ENCODE results near the gene NT5C1A. TPM values are rescaled to one million over a fixed set of nuclear protein-coding genes. Genes with fewer than 3 reads are reported as not detected.

The NT5C1A gene
- total RNA-seq, 2 experiments from 2014 or later: not detected

DNA sequence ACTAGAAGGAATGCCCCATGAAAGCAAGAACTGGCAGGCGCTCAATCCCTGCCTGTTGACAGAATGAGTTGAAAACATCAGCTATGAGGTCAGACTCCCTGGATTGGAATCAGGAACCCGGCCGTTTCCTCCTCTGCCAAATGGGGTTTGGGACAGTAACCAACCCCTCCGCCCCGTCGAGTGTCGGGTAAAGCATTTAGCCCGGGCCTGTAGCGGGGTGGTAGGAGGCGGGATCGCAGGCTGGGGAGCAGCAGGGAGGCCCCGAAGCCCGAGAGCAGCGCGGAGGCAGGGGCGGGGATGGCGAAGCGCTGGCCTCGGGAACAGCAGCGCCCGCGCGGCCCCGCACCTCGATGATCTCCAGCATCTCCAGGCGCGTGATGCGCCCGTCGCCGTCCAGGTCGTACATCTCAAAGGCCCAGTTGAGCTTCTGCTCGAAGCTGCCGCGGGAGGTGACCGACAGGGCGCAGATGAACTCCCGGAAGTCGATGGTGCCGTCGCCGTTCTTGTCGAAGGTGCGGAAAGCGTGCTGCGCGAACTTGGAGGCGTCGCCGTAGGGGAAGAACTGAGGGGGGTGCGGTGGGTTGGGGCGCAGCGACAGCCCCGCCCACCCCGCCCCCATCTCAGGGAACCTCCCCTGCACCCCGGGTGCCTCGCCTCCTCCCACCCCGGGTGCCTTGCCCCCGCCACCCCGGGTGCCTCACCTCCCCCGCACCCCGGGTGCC lies 11.8 kb upstream of the NT5C1A start:
- ATAC-seq (ENCODE audit: low read depth): no peak
- Mint-ChIP-seq H3K27me3 (peaks cover 29% of the 10 kb centered on the region), H3K27ac (no peak overlapping the region), H3K4me3 (no peak overlapping the region), H3K9me3 (no peaks in the 10 kb centered on the region), H3K36me3 (no peaks in the 10 kb centered on the region), H3K4me1 (peaks cover 9% of the 10 kb centered on the region)
- no peak for DNase-seq
- POLR2A ChIA-PET: no interaction called here

GRCh38 chr1:39681999-39682398 lies 10.1 kb upstream of the NT5C1A start:
- DNase-seq (no peak), ATAC-seq (ENCODE audit: low read depth) (no peak)
- Mint-ChIP-seq H3K36me3 (no peaks in the 10 kb centered on the region), H3K4me3 (no peak overlapping the region), H3K4me1 (peaks cover 9% of the 10 kb centered on the region), H3K27ac (no peak overlapping the region), H3K27me3 (peaks cover 16% of the 10 kb centered on the region), H3K9me3 (no peaks in the 10 kb centered on the region)
- POLR2A ChIA-PET: no interaction called here

DNA sequence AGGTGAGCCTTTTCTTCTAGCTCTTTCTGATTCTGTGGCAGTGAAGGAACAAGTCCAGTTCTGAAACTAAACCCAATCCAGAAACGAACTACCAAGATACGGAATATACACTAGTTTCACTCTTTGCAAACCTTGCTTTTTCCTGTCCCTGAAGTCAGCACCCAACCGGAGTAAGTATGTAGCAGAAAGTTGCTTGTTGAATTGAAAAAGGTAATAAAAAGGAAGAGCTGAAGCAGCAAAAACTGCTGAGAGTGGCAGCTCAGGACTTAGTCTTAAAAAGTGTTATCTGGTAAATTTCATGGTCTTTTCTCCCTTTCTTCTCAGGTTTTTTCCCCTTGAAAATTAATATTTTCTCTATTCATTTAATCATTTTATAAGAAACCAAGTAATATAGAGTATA lies 9.4 kb upstream of the NT5C1A start:
- H3K4me1 Mint-ChIP-seq: peaks cover 9% of the 10 kb centered on the region
- no peak for ATAC-seq (ENCODE audit: low read depth)
- peaks cover 16% of the 10 kb centered on the region for H3K27me3 Mint-ChIP-seq
- H3K4me3 Mint-ChIP-seq: no peak overlapping the region
- no peaks in the 10 kb centered on the region for H3K9me3 Mint-ChIP-seq
- POLR2A ChIA-PET: interaction anchor here (0.6 kb wide), 1 partner anchor 1822 kb away, joined by 3 read pairs; the partner anchor contains the start of gene MTF1
- DNase-seq: no peak
- H3K27ac Mint-ChIP-seq: no peak overlapping the region
- H3K36me3 Mint-ChIP-seq: no peaks in the 10 kb centered on the region

DNA sequence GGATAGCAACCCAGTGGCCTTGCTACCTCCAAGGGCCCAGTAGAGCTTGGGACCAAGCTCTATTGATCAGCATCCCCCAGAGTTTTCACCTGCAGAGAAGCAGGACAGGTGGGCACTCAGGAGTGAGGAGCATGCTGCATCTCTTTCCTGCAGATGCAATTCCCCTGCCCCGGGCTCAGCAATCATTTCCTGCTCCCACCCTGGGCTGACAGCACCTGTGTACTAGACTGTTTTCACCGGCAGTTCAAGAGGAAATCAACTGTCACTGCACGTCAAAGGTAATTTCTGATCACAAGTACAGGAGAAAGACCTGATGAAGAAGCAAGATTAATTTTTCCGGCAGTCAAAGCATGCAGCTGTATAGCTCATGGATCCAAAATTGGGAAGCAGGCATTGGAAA lies 8.8 kb upstream of the NT5C1A start:
- Mint-ChIP-seq H3K4me3 (peak overlapping the region; percentile 16), H3K9me3 (no peaks in the 10 kb centered on the region), H3K4me1 (peaks cover 9% of the 10 kb centered on the region), H3K36me3 (no peaks in the 10 kb centered on the region), H3K27ac (no peak overlapping the region), H3K27me3 (peaks cover 16% of the 10 kb centered on the region)
- POLR2A ChIA-PET: no interaction called here
- no peak for ATAC-seq (ENCODE audit: low read depth)
- no peak for DNase-seq

GRCh38 chr1:39679821-39680220 lies 7.9 kb upstream of the NT5C1A start:
- peaks cover 13% of the 10 kb centered on the region for H3K27me3 Mint-ChIP-seq
- POLR2A ChIA-PET: no interaction called here
- DNase-seq: no peak
- H3K4me3 Mint-ChIP-seq: no peak overlapping the region
- no peaks in the 10 kb centered on the region for H3K9me3 Mint-ChIP-seq
- H3K27ac Mint-ChIP-seq: no peak overlapping the region
- H3K4me1 Mint-ChIP-seq: peaks cover 9% of the 10 kb centered on the region
- H3K36me3 Mint-ChIP-seq: no peaks in the 10 kb centered on the region
- no peak for ATAC-seq (ENCODE audit: low read depth)

DNA sequence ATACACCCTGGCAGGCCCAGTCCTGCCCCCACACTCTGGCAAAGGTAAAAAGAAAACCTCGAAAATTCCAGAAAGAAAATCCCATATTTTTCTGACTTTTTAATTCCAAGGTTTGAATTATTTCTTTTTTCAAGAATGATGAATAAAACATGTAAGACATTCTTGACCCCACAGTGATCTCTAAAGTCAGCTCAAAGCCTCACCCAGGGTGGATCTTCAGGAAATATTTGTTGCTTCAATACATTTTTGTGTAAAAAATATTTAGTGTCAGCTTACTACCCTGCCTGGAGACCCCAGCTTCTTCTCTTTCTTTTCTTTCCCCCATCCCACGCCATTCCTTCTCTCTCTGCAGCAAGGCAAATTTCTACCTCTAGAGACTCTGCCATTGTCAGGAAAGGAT lies 7.0 kb upstream of the NT5C1A start:
- Mint-ChIP-seq H3K27me3 (peaks cover 10% of the 10 kb centered on the region), H3K27ac (no peak overlapping the region), H3K36me3 (no peaks in the 10 kb centered on the region), H3K4me3 (no peak overlapping the region), H3K4me1 (peaks cover 6% of the 10 kb centered on the region), H3K9me3 (no peaks in the 10 kb centered on the region)
- POLR2A ChIA-PET: no interaction called here
- no peak for ATAC-seq (ENCODE audit: low read depth)
- DNase-seq: no peak

DNA sequence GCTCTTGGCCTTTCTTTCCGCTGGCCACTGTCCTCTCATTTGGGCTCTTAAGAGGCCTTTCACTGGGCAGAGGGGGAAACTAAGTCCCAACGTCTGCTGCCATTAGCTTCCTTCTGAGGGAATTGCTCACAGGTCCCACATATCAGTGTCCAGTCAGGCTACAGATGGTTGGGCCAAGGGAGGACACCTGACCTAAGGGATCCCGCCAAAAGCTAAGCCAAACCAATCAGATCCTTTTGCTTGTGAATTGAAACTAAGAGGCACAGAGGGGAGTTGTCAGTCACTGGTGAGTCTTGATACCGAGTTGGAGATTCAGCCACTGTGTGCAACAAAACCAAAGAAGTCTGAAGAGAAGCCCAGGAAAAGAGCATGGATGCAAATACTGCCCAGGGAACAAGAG lies 5.7 kb upstream of the NT5C1A start:
- no peak for DNase-seq
- Mint-ChIP-seq H3K27ac (no peak overlapping the region), H3K36me3 (no peaks in the 10 kb centered on the region), H3K9me3 (no peaks in the 10 kb centered on the region), H3K4me3 (no peak overlapping the region), H3K4me1 (peaks cover 6% of the 10 kb centered on the region), H3K27me3 (peaks cover 11% of the 10 kb centered on the region)
- POLR2A ChIA-PET: no interaction called here
- ATAC-seq (ENCODE audit: low read depth): no peak

GRCh38 chr1:39676948-39677548 lies 5.1 kb upstream of the NT5C1A start:
- Mint-ChIP-seq H3K9me3 (no peaks in the 10 kb centered on the region), H3K36me3 (no peaks in the 10 kb centered on the region), H3K4me1 (peaks cover 6% of the 10 kb centered on the region), H3K4me3 (no peak overlapping the region), H3K27ac (no peak overlapping the region), H3K27me3 (peaks cover 16% of the 10 kb centered on the region)
- ATAC-seq (ENCODE audit: low read depth) (no peak), DNase-seq (no peak)
- POLR2A ChIA-PET: no interaction called here

- Mint-ChIP-seq H3K36me3 (no peaks in the 10 kb centered on the region), H3K9me3 (no peaks in the 10 kb centered on the region), H3K27me3 (peaks cover 25% of the 10 kb centered on the region), H3K27ac (no peak overlapping the region), H3K4me3 (no peak overlapping the region), H3K4me1 (peaks cover 1% of the 10 kb centered on the region)
- POLR2A ChIA-PET: no interaction called here
- no peak for DNase-seq
- no peak for ATAC-seq (ENCODE audit: low read depth)
These were observed 3.3 kb upstream of the NT5C1A start for GRCh38 chr1:39675220-39675619.

GRCh38 chr1:39673215-39673614 lies 1.3 kb upstream of the NT5C1A start:
- H3K9me3 Mint-ChIP-seq: no peaks in the 10 kb centered on the region
- no peak overlapping the region for H3K27ac Mint-ChIP-seq
- POLR2A ChIA-PET: no interaction called here
- ATAC-seq (ENCODE audit: low read depth) (no peak), DNase-seq (no peak)
- peaks cover 1% of the 10 kb centered on the region for H3K4me1 Mint-ChIP-seq
- no peak overlapping the region for H3K4me3 Mint-ChIP-seq
- no peaks in the 10 kb centered on the region for H3K36me3 Mint-ChIP-seq
- H3K27me3 Mint-ChIP-seq: peaks cover 33% of the 10 kb centered on the region

- DNase-seq: peak; percentile 52
- Mint-ChIP-seq H3K36me3 (no peaks in the 10 kb centered on the region), H3K9me3 (no peaks in the 10 kb centered on the region), H3K4me3 (peak overlapping the region; percentile 50), H3K27ac (no peak overlapping the region), H3K4me1 (peaks cover 4% of the 10 kb centered on the region), H3K27me3 (peaks cover 33% of the 10 kb centered on the region)
- POLR2A ChIA-PET: no interaction called here
- peak; percentile 38 for ATAC-seq (ENCODE audit: low read depth)
These were observed 642 bp upstream of the NT5C1A start for GRCh38 chr1:39672551-39672947.

- H3K9me3 Mint-ChIP-seq: no peaks in the 10 kb centered on the region
- no peak overlapping the region for H3K27ac Mint-ChIP-seq
- no peaks in the 10 kb centered on the region for H3K36me3 Mint-ChIP-seq
- ATAC-seq (ENCODE audit: low read depth) (no peak), DNase-seq (no peak)
- H3K27me3 Mint-ChIP-seq: peaks cover 33% of the 10 kb centered on the region
- POLR2A ChIA-PET: interaction anchor here (1.1 to 1.5 kb wide), 2 partner anchors 23 to 67 kb away, joined by 3 to 4 read pairs; partner anchors contain the start of gene PPIE
- H3K4me3 Mint-ChIP-seq: peak overlapping the region; percentile 33
- peaks cover 12% of the 10 kb centered on the region for H3K4me1 Mint-ChIP-seq
These were observed 494 bp downstream of the NT5C1A start for GRCh38 chr1:39671433-39671792.

- Mint-ChIP-seq H3K9me3 (no peaks in the 10 kb centered on the region), H3K27ac (no peak overlapping the region), H3K4me1 (peaks cover 12% of the 10 kb centered on the region), H3K36me3 (no peaks in the 10 kb centered on the region), H3K4me3 (no peak overlapping the region), H3K27me3 (peaks cover 33% of the 10 kb centered on the region)
- DNase-seq (no peak), ATAC-seq (ENCODE audit: low read depth) (no peak)
- POLR2A ChIA-PET: interaction anchor here (1.1 to 1.5 kb wide), 2 partner anchors 23 to 68 kb away, joined by 3 to 4 read pairs; partner anchors contain the start of gene PPIE
These were observed 1.2 kb downstream of the NT5C1A start for GRCh38 chr1:39670689-39671088.

DNA sequence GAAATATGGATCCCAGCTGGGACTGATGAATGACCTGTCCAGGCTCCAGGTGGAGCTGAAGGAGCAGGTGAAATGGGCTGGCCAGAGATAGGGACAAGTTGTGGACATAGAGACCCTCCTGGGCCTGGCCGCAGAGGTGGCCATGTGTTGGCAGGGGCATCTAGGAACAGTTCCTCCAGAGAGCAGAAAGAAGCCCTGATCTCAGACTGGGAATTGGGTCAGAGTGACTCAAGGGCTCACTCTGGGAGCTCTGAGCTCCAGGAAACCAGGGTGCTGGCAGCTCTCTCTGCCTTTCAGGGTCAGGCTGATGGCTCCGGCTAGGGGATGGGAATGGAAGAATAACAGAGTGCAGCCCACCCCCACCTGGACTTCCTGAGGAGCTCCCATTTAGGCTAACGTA lies 3.0 kb downstream of the NT5C1A start:
- no peak overlapping the region for H3K4me3 Mint-ChIP-seq
- peaks cover 12% of the 10 kb centered on the region for H3K4me1 Mint-ChIP-seq
- POLR2A ChIA-PET: interaction anchor here (0.7 kb wide), 1 partner anchor 93 kb away, joined by 3 read pairs; no protein-coding TSS in a partner anchor
- no peak for DNase-seq
- no peaks in the 10 kb centered on the region for H3K9me3 Mint-ChIP-seq
- ATAC-seq (ENCODE audit: low read depth): no peak
- H3K27ac Mint-ChIP-seq: no peak overlapping the region
- H3K27me3 Mint-ChIP-seq: peaks cover 28% of the 10 kb centered on the region
- H3K36me3 Mint-ChIP-seq: no peaks in the 10 kb centered on the region

All from activated naive CD8-positive, alpha-beta T cell treated with anti-CD3 and anti-CD28 coated beads, Interleukin-2, amount 10 ng/mL, durations not matched to agents 7 days and 5 days (primary cell).